GM12878 (cell line): Measurements from ENCODE around the gene AP1M1. TPM values are rescaled to one million over a fixed set of nuclear protein-coding genes. Genes with fewer than 3 reads are reported as not detected.
A peak's percentile ranks its signal among the peaks of the same experiment; 100 is the strongest.

Experiments
- ATAC-seq: fragments of 200-7000 bp; cut with Tn5 transposase; 3 replicates; pipeline ENCODE4 v1.9.1; 2020; ENCODE audit warnings: mild to moderate bottlenecking, moderate library complexity
- BruUV-seq: library from RNA; stranded (reverse); fragments of 400-500 nt; replicated peaks from 2 replicates; lab custom pipeline; 2021; lab: Mats Ljungman, UMichigan
- CTCF ChIA-PET: fragments of 300-600 bp; sonication (Branson Sonifier 250); formaldehyde crosslinking; extraction: SDS; loops from one replicate; lab custom pipeline; 2021; ENCODE audit warnings: inconsistent platforms; lab: Yijun Ruan, JAX
- POLR2A ChIA-PET: fragments of 350-600 bp; formaldehyde crosslinking; extraction: SDS; loops from one replicate; lab custom pipeline; 2021; ENCODE audit warnings: inconsistent platforms; lab: Charles Lee
- RAD21 ChIA-PET: fragments of 300-600 bp; sonication (Branson Sonifier 250); formaldehyde crosslinking; loops from one replicate; lab custom pipeline; 2023; ENCODE audit warnings: antibody characterized with exemption; ENCODE audit not compliant: unreplicated experiment; lab: Charles Lee
- SMC1A ChIA-PET: fragments of 300-600 bp; sonication (Branson Sonifier 250); formaldehyde crosslinking; loops from one replicate; lab custom pipeline; 2023; ENCODE audit not compliant: unreplicated experiment, uncharacterized antibody; lab: Charles Lee
- DNase-seq: peaks from one replicate; pipeline ENCODE4 v3.0.0-alpha.2; 2011; ENCODE audit warnings: low read depth, low spot score
- FAIRE-seq: peaks from 3 replicates; lab custom pipeline; 2011; peaks lifted over from hg19 to GRCh38; lab: Jason Lieb, UNC
- H2AFZ ChIP-seq: 2 replicates; pipeline ENCODE4 v1.6.0; 2011; ENCODE audit warnings: low read depth, low read length, control low read depth; ENCODE audit not compliant: control insufficient read depth
- H3K27ac ChIP-seq: 2 replicates; pipeline ENCODE4 v1.5.1; 2011; ENCODE audit warnings: control low read depth; ENCODE audit not compliant: control insufficient read depth, insufficient read depth
- H3K27me3 ChIP-seq, 2 experiments: replicated peaks in 1 of 2; 2 replicates each; pipeline versions ENCODE4 v1.6.0 to v1.6.1; 2011; ENCODE audit warnings: low read length in 1 of 2; ENCODE audit not compliant: control insufficient read depth in 2 of 2, insufficient read depth in 2 of 2
- H3K36me3 ChIP-seq, 2 experiments: 2 replicates each; pipeline ENCODE4 v1.5.1; 2011; ENCODE audit warnings: low read length in 1 of 2; ENCODE audit not compliant: control insufficient read depth in 2 of 2, insufficient read depth in 2 of 2
- H3K4me1 ChIP-seq: 2 replicates; pipeline ENCODE4 v1.6.1; 2011; ENCODE audit warnings: mild to moderate bottlenecking, low read length, moderate library complexity, mixed read lengths; ENCODE audit not compliant: control insufficient read depth, insufficient read depth
- H3K4me2 ChIP-seq: 2 replicates; pipeline ENCODE4 v1.6.0; 2011; ENCODE audit warnings: control low read depth; ENCODE audit not compliant: control insufficient read depth, insufficient read depth
- H3K4me3 ChIP-seq: fragments of 200-600 bp; sonication (generic); 2 replicates; pipeline ENCODE4 v1.5.1; 2016
- H3K79me2 ChIP-seq: 2 replicates; pipeline ENCODE4 v1.6.0; 2011; ENCODE audit warnings: low read length; ENCODE audit not compliant: control insufficient read depth, insufficient read depth
- H3K9ac ChIP-seq: 2 replicates; pipeline ENCODE4 v1.8.0; 2011; ENCODE audit warnings: low read length, control low read depth, mixed read lengths; ENCODE audit not compliant: control insufficient read depth, insufficient read depth
- H3K9me3 ChIP-seq: replicated peaks from 3 replicates; pipeline ENCODE4 v1.5.1; 2011; ENCODE audit warnings: mild to moderate bottlenecking, low read length; ENCODE audit not compliant: control insufficient read depth, insufficient read depth
- H4K20me1 ChIP-seq: 2 replicates; pipeline ENCODE4 v1.6.0; 2011; ENCODE audit not compliant: control insufficient read depth, insufficient read depth
- CBFB ChIP-seq: IDR thresholded peaks from 2 replicates; pipeline ENCODE4 v1.6.1; 2016; ENCODE audit warnings: antibody characterized with exemption, low read depth
- CHD2 ChIP-seq: IDR thresholded peaks from 2 replicates; pipeline ENCODE4 v1.6.1; 2011; ENCODE audit warnings: low read depth, low read length, improper control_type of control experiment, borderline replicate concordance
- KDM1A ChIP-seq: fragments of 200-600 bp; sonication (generic); IDR thresholded peaks from 2 replicates; pipeline ENCODE4 v1.6.1; 2016; ENCODE audit warnings: borderline replicate concordance
- NFIC ChIP-seq: IDR thresholded peaks from 2 replicates; pipeline ENCODE4 v1.6.1; 2012; ENCODE audit warnings: low read depth, mild to moderate bottlenecking, inconsistent platforms, low read length, moderate library complexity
- TBL1XR1 ChIP-seq: IDR thresholded peaks from 2 replicates; pipeline ENCODE4 v1.6.1; 2012; ENCODE audit warnings: low read depth, low read length, improper control_type of control experiment
- TCF7 ChIP-seq: IDR thresholded peaks from 2 replicates; pipeline ENCODE4 v1.6.1; 2014; ENCODE audit warnings: antibody characterized with exemption, borderline replicate concordance
- WGBS: methylation state at CpG from one replicate; pipeline ENCODE4 v1.1.6; 2016; ENCODE audit warnings: low lambda C conversion rate; ENCODE audit not compliant: insufficient replicate concordance, insufficient coverage; ENCODE audit errors: missing lambda C conversion rate; 5-methylcytosine and 5-hydroxymethylcytosine counted together
- in situ Hi-C: fragments of 300-500 bp; cut with MboI; formaldehyde crosslinking; loops from 9 replicates; pipeline ENCODE4 v1.14.3; 2018; ENCODE audit warnings: mixed read lengths
- intact Hi-C: fragments of 100-400 bp; cut with micrococcal nuclease; formaldehyde crosslinking; loops from one replicate; pipeline ENCODE4 v1.14.2; 2022; ENCODE audit not compliant: unreplicated experiment
- polyA plus RNA-seq, 11 experiments: library from polyadenylated mRNA; depleted of rRNA in 4 of 11; unstranded in 6 of 11; stranded (reverse) in 5 of 11; fragments of >200 nt; fragmentation: Nextera tagmentation in 4 of 11; fragmentation: Illumina TruSeq in 1 of 11; extraction: Ambion mirVana in 4 of 11; extraction: Trizol in 1 of 11; gene quantifications; 1 replicate in 1 of 11; 2 replicates in 10 of 11; pipeline versions ENCODE4 v1.2.1 to v1.2.3, GENCODE V29; 2011 to 2016; ENCODE audit warnings: inconsistent platforms in 2 of 11, missing spikeins in 2 of 11, low read depth in 1 of 11
- total RNA-seq, 4 experiments: library from RNA; depleted of rRNA in 3 of 4; stranded (reverse); fragments of >200 nt in 3 of 4; fragmentation: Illumina TruSeq in 1 of 4; extraction: Trizol in 1 of 4; gene quantifications; 2 replicates each; pipeline versions ENCODE4 v1.2.1 to v1.2.3, GENCODE V29; 2013 to 2021

AP1M1 gene
- total and polyA plus RNA-seq, 10 of the 15 experiments (the other 5 are each of a cell fraction or from before 2014, with no cell fraction given): 1.0 to 116 (median 44.7) TPM

- no peak overlapping the region for H3K27ac ChIP-seq
- H3K79me2 ChIP-seq: no peaks in the 10 kb centered on the region
- H2AFZ ChIP-seq: no peak overlapping the region
- ChIA-PET RAD21 (interaction anchor here (1.0 to 2.5 kb wide), 4 partner anchors 80 to 124 kb away, joined by 3 to 10 read pairs (median 4); no protein-coding TSS in a partner anchor), POLR2A (interaction anchor here (1.1 kb wide), 1 partner anchor 183 kb away, joined by 5 read pairs; the partner anchor contains the start of gene TPM4), CTCF (interaction anchor here (1.0 to 2.9 kb wide), 3 partner anchors 12 to 147 kb away, joined by 4 to 18 read pairs (median 5); partner anchors contain the start of gene RAB8A), SMC1A (interaction anchor here (0.6 to 2.4 kb wide), 6 partner anchors 26 to 125 kb away, joined by 3 to 6 read pairs (median 4); no protein-coding TSS in a partner anchor)
- no peaks in the 10 kb centered on the region for H3K9me3 ChIP-seq
- no peak overlapping the region for H3K4me3 ChIP-seq
- in situ Hi-C loops: no loop called here
- BruUV-seq: no TSS peak
- intact Hi-C loops: no loop called here
- FAIRE-seq (no peak), ATAC-seq (no peak), DNase-seq (no peak)
- no peaks in the 10 kb centered on the region for H3K36me3 ChIP-seq
- peak overlapping the region; percentile 67; the same call in 1 of the 2 replicates for H3K4me2 ChIP-seq
- no peaks in the 10 kb centered on the region for H4K20me1 ChIP-seq
- no peak overlapping the region for H3K9ac ChIP-seq
- 11% methylated on average over 18 of the region's 18 CpGs for WGBS
- H3K4me1 ChIP-seq: peaks cover 51% of the 10 kb centered on the region
- no peak for TF ChIP-seq TBL1XR1
- TF ChIP-seq TCF7: no peak
- TF ChIP-seq NFIC: no peak
- no peak for TF ChIP-seq CBFB
- TF ChIP-seq CHD2: no peak
- TF ChIP-seq KDM1A: no peak
- H3K27me3 ChIP-seq: no peaks in the 10 kb centered on the region; a peak in 1 of 4 replicates
Observed at GRCh38 chr19:16258440-16258903, 60.8 kb downstream of the AP1M1 start.
